Smooth muscle cell (in vitro differentiated cells): ENCODE results near the gene BTBD3. TPM values are rescaled to one million over a fixed set of nuclear protein-coding genes. Genes with fewer than 3 reads are reported as not detected.

Source experiments
- DNase-seq: peaks from one replicate; lab custom pipeline; 2025; ENCODE audit not compliant: unreplicated experiment; lab: John Stamatoyannopoulos, UW
- H2AFZ ChIP-seq: fragments of 200-600 bp; sonication (generic); 2 replicates; pipeline ENCODE4 v1.6.0; 2016; ENCODE audit warnings: antibody characterized with exemption, low read depth, mild to moderate bottlenecking
- H3F3A ChIP-seq: fragments of 200-600 bp; sonication (generic); 2 replicates; pipeline ENCODE4 v1.6.0; 2017; ENCODE audit warnings: antibody characterized with exemption, low read depth
- H3K27ac ChIP-seq: fragments of 200-600 bp; sonication (generic); 2 replicates; pipeline ENCODE4 v1.5.1; 2016; ENCODE audit warnings: low read depth, mild to moderate bottlenecking
- H3K27me3 ChIP-seq: fragments of 200-600 bp; sonication (generic); 2 replicates; pipeline ENCODE4 v1.6.1; 2016; ENCODE audit warnings: low read depth, mild to moderate bottlenecking
- H3K36me3 ChIP-seq: fragments of 200-600 bp; sonication (generic); 2 replicates; pipeline ENCODE4 v1.5.1; 2016; ENCODE audit warnings: low read depth
- H3K4me1 ChIP-seq: fragments of 200-600 bp; sonication (generic); 2 replicates; pipeline ENCODE4 v1.5.1; 2016; ENCODE audit warnings: low read depth
- H3K4me2 ChIP-seq: fragments of 200-600 bp; sonication (generic); 2 replicates; pipeline ENCODE4 v1.6.0; 2016; ENCODE audit warnings: mild to moderate bottlenecking
- H3K4me3 ChIP-seq: fragments of 200-600 bp; sonication (generic); 2 replicates; pipeline ENCODE4 v1.5.1; 2016; ENCODE audit warnings: mild to moderate bottlenecking
- H3K79me2 ChIP-seq: fragments of 200-600 bp; sonication (generic); 2 replicates; pipeline ENCODE4 v1.6.0; 2016; ENCODE audit warnings: low read depth, mild to moderate bottlenecking
- H3K9ac ChIP-seq: fragments of 200-600 bp; sonication (generic); 2 replicates; pipeline ENCODE4 v1.6.0; 2016; ENCODE audit warnings: low read depth
- H3K9me3 ChIP-seq: fragments of 200-600 bp; sonication (generic); replicated peaks from 2 replicates; pipeline ENCODE4 v1.5.1; 2016; ENCODE audit warnings: low read depth
- H4K20me1 ChIP-seq: fragments of 200-600 bp; sonication (generic); 2 replicates; pipeline ENCODE4 v1.6.0; 2016; ENCODE audit warnings: low read depth
- WGBS: methylation state at CpG from one replicate; pipeline ENCODE4 v1.1.7; 2016; ENCODE audit warnings: low lambda C conversion rate; 5-methylcytosine and 5-hydroxymethylcytosine counted together
- polyA plus RNA-seq: library from polyadenylated mRNA; unstranded; fragments of >200 nt; fragmentation: Nextera tagmentation; extraction: Ambion mirVana; gene quantifications from 2 replicates; pipeline ENCODE4 v1.2.1, GENCODE V29; 2016
- total RNA-seq: library from RNA; depleted of rRNA; stranded (reverse); fragments of >200 nt; gene quantifications from 2 replicates; pipeline ENCODE4 v1.2.3, GENCODE V29; 2014
- TF ChIP-seq, protein P1 (sequence below): fragments of 200-600 bp; sonication (generic); IDR thresholded peaks from 2 replicates; pipeline ENCODE4 v1.5.1; 2017; ENCODE audit warnings: borderline replicate concordance, mild to moderate bottlenecking, antibody characterized with exemption; ENCODE audit not compliant: insufficient read depth, poor library complexity, severe bottlenecking

The BTBD3 gene
- total and polyA plus RNA-seq, 2 experiments from 2014 or later = 17.5 to 70.1 TPM

DNA sequence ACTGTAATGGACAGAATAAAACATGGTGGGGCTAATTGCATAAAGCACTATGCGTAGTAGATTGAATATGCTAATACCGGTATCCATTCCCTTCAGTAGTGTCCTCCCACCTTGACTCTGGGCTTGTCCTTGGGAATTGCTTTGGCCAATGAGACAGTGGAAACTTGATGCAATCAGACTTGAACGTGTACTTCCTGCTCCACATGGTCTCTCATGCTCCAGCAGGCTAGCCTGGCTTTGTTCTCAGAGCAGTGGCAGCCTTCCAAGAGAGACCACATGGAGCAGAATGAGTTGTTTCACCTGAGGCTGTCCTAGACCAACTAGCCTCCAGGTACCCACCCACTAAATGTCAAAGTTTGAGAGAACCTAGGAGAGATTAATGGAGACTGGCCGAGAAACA lies 37.0 kb upstream of the BTBD3 start:
- no peaks in the 10 kb centered on the region for H4K20me1 ChIP-seq
- H3F3A ChIP-seq = peaks cover 10% of the 10 kb centered on the region
- no peaks in the 10 kb centered on the region for H3K36me3 ChIP-seq
- TF ChIP-seq, protein P1, sequence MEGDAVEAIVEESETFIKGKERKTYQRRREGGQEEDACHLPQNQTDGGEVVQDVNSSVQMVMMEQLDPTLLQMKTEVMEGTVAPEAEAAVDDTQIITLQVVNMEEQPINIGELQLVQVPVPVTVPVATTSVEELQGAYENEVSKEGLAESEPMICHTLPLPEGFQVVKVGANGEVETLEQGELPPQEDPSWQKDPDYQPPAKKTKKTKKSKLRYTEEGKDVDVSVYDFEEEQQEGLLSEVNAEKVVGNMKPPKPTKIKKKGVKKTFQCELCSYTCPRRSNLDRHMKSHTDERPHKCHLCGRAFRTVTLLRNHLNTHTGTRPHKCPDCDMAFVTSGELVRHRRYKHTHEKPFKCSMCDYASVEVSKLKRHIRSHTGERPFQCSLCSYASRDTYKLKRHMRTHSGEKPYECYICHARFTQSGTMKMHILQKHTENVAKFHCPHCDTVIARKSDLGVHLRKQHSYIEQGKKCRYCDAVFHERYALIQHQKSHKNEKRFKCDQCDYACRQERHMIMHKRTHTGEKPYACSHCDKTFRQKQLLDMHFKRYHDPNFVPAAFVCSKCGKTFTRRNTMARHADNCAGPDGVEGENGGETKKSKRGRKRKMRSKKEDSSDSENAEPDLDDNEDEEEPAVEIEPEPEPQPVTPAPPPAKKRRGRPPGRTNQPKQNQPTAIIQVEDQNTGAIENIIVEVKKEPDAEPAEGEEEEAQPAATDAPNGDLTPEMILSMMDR = no peak
- no peak overlapping the region for H3K4me3 ChIP-seq
- peak overlapping the region; percentile 39 for H3K27ac ChIP-seq
- H3K27me3 ChIP-seq = no peaks in the 10 kb centered on the region
- DNase-seq = no peak
- no peaks in the 10 kb centered on the region for H3K9me3 ChIP-seq
- no peak overlapping the region for H2AFZ ChIP-seq
- H3K4me1 ChIP-seq = no peaks in the 10 kb centered on the region
- WGBS = 71% methylated on average over 4 of the region's 4 CpGs
- no peak overlapping the region for H3K9ac ChIP-seq
- H3K4me2 ChIP-seq = peak overlapping the region; percentile 81
- no peaks in the 10 kb centered on the region for H3K79me2 ChIP-seq

DNA sequence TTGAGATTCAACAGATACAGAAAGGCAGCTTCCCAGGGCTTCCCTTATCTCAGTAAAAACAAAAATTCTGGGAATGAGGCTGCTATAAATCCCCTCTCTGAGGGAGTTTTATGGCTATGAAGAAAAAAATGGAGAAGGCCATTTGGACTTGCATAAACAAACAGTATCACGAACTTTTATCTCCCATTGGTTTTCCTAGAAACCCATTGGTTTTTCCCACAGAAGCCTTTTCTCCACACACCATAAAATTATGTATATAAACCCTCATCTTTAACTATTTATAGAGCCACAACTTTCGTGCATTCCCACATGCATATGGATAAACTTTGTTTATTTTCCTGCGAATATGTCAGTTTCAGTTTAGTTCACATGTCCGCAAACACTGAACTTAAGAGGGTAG lies 36.2 kb upstream of the BTBD3 start:
- no peaks in the 10 kb centered on the region for H3K79me2 ChIP-seq
- no peaks in the 10 kb centered on the region for H3K9me3 ChIP-seq
- 18% methylated on average over 4 of the region's 4 CpGs for WGBS
- H3K27ac ChIP-seq = peak overlapping the region; percentile 39
- H3K27me3 ChIP-seq = no peaks in the 10 kb centered on the region
- no peaks in the 10 kb centered on the region for H3K4me1 ChIP-seq
- no peak for DNase-seq
- H4K20me1 ChIP-seq = no peaks in the 10 kb centered on the region
- TF ChIP-seq, protein P1 = no peak
- no peaks in the 10 kb centered on the region for H3K36me3 ChIP-seq
- peak overlapping the region; percentile 32 for H3K4me3 ChIP-seq
- H3F3A ChIP-seq = peaks cover 10% of the 10 kb centered on the region
- H3K4me2 ChIP-seq = peak overlapping the region; percentile 81
- no peak overlapping the region for H3K9ac ChIP-seq
- peak overlapping the region; percentile 23 for H2AFZ ChIP-seq

DNA sequence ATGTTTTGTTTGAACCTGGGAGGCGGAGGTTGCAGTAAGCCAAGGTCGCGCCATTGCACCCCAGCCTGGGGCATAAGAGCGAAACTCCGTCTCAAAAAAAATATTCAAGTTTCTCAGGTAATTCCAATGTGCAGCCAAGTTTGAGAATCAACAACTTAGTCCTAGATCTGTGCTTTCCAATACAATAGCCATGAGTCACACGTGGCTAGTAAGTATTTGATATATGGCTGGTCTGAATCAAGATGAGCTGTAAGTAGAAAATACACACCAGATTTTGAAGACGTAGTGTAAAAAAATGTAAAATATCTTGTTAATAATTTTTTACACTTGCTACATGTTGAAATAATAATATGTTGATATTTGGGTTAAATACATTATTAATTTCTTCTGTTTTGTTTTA lies 35.0 kb upstream of the BTBD3 start:
- no peak overlapping the region for H3K27ac ChIP-seq
- no peaks in the 10 kb centered on the region for H3K36me3 ChIP-seq
- H3F3A ChIP-seq = peaks cover 10% of the 10 kb centered on the region
- no peak for DNase-seq
- no peaks in the 10 kb centered on the region for H3K79me2 ChIP-seq
- no peak overlapping the region for H3K4me3 ChIP-seq
- 83% methylated on average over 7 of the region's 7 CpGs for WGBS
- no peak overlapping the region for H3K9ac ChIP-seq
- H4K20me1 ChIP-seq = no peaks in the 10 kb centered on the region
- H3K4me2 ChIP-seq = no peak overlapping the region
- no peaks in the 10 kb centered on the region for H3K4me1 ChIP-seq
- no peaks in the 10 kb centered on the region for H3K9me3 ChIP-seq
- no peaks in the 10 kb centered on the region for H3K27me3 ChIP-seq
- TF ChIP-seq, protein P1 = no peak
- no peak overlapping the region for H2AFZ ChIP-seq

DNA sequence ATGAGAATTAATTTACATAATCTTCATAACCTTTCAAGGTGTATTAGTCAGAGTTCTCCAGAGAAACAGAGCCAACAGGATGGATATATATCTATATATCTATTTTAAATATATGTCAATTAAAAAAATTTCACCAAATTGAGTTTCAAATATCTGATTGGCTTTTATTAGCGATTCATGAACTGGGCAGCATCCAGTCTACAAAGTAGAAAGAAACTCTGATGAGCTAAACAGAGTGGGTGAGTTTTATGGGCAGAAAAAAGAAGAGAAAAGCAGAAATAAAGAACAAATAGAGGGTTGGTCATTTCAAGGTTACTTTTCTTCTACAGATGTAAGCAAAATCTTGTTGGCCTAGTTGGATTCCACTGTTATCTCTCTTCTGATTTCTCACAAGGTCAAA lies 29.0 kb upstream of the BTBD3 start:
- H3K36me3 ChIP-seq = no peaks in the 10 kb centered on the region
- no peak for DNase-seq
- no peaks in the 10 kb centered on the region for H3K27me3 ChIP-seq
- peaks cover 19% of the 10 kb centered on the region for H3K4me1 ChIP-seq
- H3K27ac ChIP-seq = no peak overlapping the region
- H3K4me3 ChIP-seq = no peak overlapping the region
- H3F3A ChIP-seq = peaks cover 3% of the 10 kb centered on the region
- H3K79me2 ChIP-seq = peaks cover 23% of the 10 kb centered on the region
- H4K20me1 ChIP-seq = peaks cover 9% of the 10 kb centered on the region
- TF ChIP-seq, protein P1 = no peak
- no peak overlapping the region for H2AFZ ChIP-seq
- H3K4me2 ChIP-seq = no peak overlapping the region
- H3K9me3 ChIP-seq = no peaks in the 10 kb centered on the region
- H3K9ac ChIP-seq = no peak overlapping the region
- WGBS = 0% methylated on average over 1 of the region's 1 CpG
